ENCODE data around the gene SMAGP. TPM values are rescaled to one million over a fixed set of nuclear protein-coding genes. Genes with fewer than 3 reads are reported as not detected.

Gene SMAGP
- total and polyA plus RNA-seq, 8 donors: 18.8 to 35.6 (median 23.9) TPM

GRCh38 chr12:51214895-51215294, 55.3 kb downstream of the SMAGP start:
- TF ChIP-seq CTCF (IDR thresholded peaks at IDR 0.05): no peak
- DNase-seq (no peak), ATAC-seq (no peak)
- peaks cover 16 to 21% of the 10 kb centered on the region in 2 donors for H3K4me1 ChIP-seq
- H3K9me3 ChIP-seq: no peaks in the 10 kb centered on the region
- H3K27me3 ChIP-seq: no peaks in the 10 kb centered on the region
- H3K36me3 ChIP-seq: no peaks in the 10 kb centered on the region
- no peak overlapping the region for H3K4me3 ChIP-seq
- intact Hi-C loops (cut with DNase I): no loop called here
- H3K27ac ChIP-seq: no peak overlapping the region

- Histone ChIP-seq H3K27ac (no peak overlapping the region), H3K4me1 (no peaks in the 10 kb centered on the region), H3K9me3 (no peaks in the 10 kb centered on the region), H3K36me3 (no peaks in the 10 kb centered on the region), H3K4me3 (no peak overlapping the region), H3K27me3 (no peaks in the 10 kb centered on the region)
- DNase-seq: no peak
- intact Hi-C loops (cut with DNase I): no loop called here
- no peak for TF ChIP-seq CTCF (IDR thresholded peaks at IDR 0.05)
- ATAC-seq: no peak
Observed at GRCh38 chr12:51210690-51211395, 59.4 kb downstream of the SMAGP start.

- DNase-seq (no peak), ATAC-seq (no peak)
- no peaks in the 10 kb centered on the region for H3K9me3 ChIP-seq
- no peak overlapping the region for H3K4me3 ChIP-seq
- H3K27me3 ChIP-seq: no peaks in the 10 kb centered on the region
- no peaks in the 10 kb centered on the region for H3K4me1 ChIP-seq
- H3K36me3 ChIP-seq: no peaks in the 10 kb centered on the region
- H3K27ac ChIP-seq: no peak overlapping the region
- intact Hi-C loops (cut with DNase I): no loop called here
- no peak for TF ChIP-seq CTCF (IDR thresholded peaks at IDR 0.05)
Observed at GRCh38 chr12:51209259-51209658, 61.0 kb downstream of the SMAGP start.

- DNase-seq (no peak), ATAC-seq (no peak)
- Histone ChIP-seq H3K36me3 (no peaks in the 10 kb centered on the region), H3K27ac (no peak overlapping the region), H3K9me3 (no peaks in the 10 kb centered on the region), H3K4me1 (no peaks in the 10 kb centered on the region), H3K27me3 (no peaks in the 10 kb centered on the region), H3K4me3 (no peak overlapping the region)
- intact Hi-C loops (cut with DNase I): no loop called here
- TF ChIP-seq CTCF (IDR thresholded peaks at IDR 0.05): no peak
Observed at GRCh38 chr12:51208016-51208660, 62.1 kb downstream of the SMAGP start.

- Histone ChIP-seq H3K9me3 (no peaks in the 10 kb centered on the region), H3K27me3 (no peaks in the 10 kb centered on the region), H3K36me3 (no peaks in the 10 kb centered on the region), H3K4me3 (no peak overlapping the region), H3K4me1 (no peaks in the 10 kb centered on the region), H3K27ac (no peak overlapping the region)
- intact Hi-C loops (cut with DNase I): no loop called here
- DNase-seq: no peak
- no peak for ATAC-seq
- no peak for TF ChIP-seq CTCF (IDR thresholded peaks at IDR 0.05)
Observed at GRCh38 chr12:51205350-51205749, 64.9 kb downstream of the SMAGP start.

All from left lung (tissue), 10 donors.